Prostate gland (tissue), 2 donors: ENCODE measurements around the gene UPK3B. TPM values are rescaled to one million over a fixed set of nuclear protein-coding genes. Genes with fewer than 3 reads are reported as not detected.
"Not testable (repeated sequence)": the region's sequence is repeated elsewhere in the genome, so short reads cannot be mapped to it uniquely, and the experiment has no call there.

Experiments used
- DNase-seq: peaks from one replicate; pipeline ENCODE4 v3.0.0-alpha.2; 2019; ENCODE audit warnings: low spot score
- H3K27ac ChIP-seq, 2 donors: fragments of 200-600 bp; sonication (generic); 2 replicates each; pipeline ENCODE4 v1.5.1; 2017 to 2019
- H3K27me3 ChIP-seq: fragments of 200-600 bp; sonication (generic); replicated peaks from 2 replicates; pipeline ENCODE4 v1.5.1; 2019; ENCODE audit not compliant: insufficient read depth
- H3K36me3 ChIP-seq, 2 donors: fragments of 200-600 bp; sonication (generic); 1 replicate in 1 of 2; 2 replicates in 1 of 2; pipeline versions ENCODE4 v1.5.1 to v1.8.1; 2017 to 2019
- H3K4me1 ChIP-seq: fragments of 200-600 bp; sonication (generic); replicated peaks from 2 replicates; pipeline ENCODE4 v1.5.1; 2019
- H3K4me3 ChIP-seq, 2 donors: fragments of 200-600 bp; sonication (generic); 2 replicates each; pipeline ENCODE4 v1.5.1; 2017 to 2019
- H3K9me3 ChIP-seq: fragments of 200-600 bp; sonication (generic); 2 replicates; pipeline ENCODE4 v1.5.1; 2017
- CTCF ChIP-seq, 4 experiments: fragments of 200-600 bp in 2 of 4; fragments of 450-650 bp in 2 of 4; sonication (generic) in 2 of 4; IDR thresholded peaks; 1 replicate in 3 of 4; 2 replicates in 1 of 4; pipeline ENCODE4 v1.5.1; 2016 to 2019; ENCODE audit warnings: antibody characterized with exemption in 4 of 4, mild to moderate bottlenecking in 2 of 4, moderate library complexity in 2 of 4
- POLR2A ChIP-seq: fragments of 450-650 bp; IDR thresholded peaks from one replicate; pipeline ENCODE4 v1.6.1; 2016; ENCODE audit warnings: antibody characterized with exemption, mild to moderate bottlenecking
- POLR2AphosphoS5 ChIP-seq: sonication (generic); formaldehyde crosslinking; IDR thresholded peaks from one replicate; pipeline ENCODE4 v1.6.1; 2017; ENCODE audit warnings: antibody characterized with exemption
- WGBS: methylation state at CpG from one replicate; pipeline ENCODE4 v1.1.5; 2018; 5-methylcytosine and 5-hydroxymethylcytosine counted together
- intact Hi-C: fragments of 100-400 bp; cut with DNase I; formaldehyde crosslinking; loops from one replicate; pipeline ENCODE4 v1.14.2; 2022
- total RNA-seq, 2 donors: library from RNA; depleted of rRNA; stranded (reverse); fragments of >200 nt; gene quantifications; one replicate each; pipeline ENCODE4 v1.1.0, GENCODE V29; 2016

Gene UPK3B
- total RNA-seq, 2 donors from 2014 or later: 6.6 to 13.5 TPM

DNA sequence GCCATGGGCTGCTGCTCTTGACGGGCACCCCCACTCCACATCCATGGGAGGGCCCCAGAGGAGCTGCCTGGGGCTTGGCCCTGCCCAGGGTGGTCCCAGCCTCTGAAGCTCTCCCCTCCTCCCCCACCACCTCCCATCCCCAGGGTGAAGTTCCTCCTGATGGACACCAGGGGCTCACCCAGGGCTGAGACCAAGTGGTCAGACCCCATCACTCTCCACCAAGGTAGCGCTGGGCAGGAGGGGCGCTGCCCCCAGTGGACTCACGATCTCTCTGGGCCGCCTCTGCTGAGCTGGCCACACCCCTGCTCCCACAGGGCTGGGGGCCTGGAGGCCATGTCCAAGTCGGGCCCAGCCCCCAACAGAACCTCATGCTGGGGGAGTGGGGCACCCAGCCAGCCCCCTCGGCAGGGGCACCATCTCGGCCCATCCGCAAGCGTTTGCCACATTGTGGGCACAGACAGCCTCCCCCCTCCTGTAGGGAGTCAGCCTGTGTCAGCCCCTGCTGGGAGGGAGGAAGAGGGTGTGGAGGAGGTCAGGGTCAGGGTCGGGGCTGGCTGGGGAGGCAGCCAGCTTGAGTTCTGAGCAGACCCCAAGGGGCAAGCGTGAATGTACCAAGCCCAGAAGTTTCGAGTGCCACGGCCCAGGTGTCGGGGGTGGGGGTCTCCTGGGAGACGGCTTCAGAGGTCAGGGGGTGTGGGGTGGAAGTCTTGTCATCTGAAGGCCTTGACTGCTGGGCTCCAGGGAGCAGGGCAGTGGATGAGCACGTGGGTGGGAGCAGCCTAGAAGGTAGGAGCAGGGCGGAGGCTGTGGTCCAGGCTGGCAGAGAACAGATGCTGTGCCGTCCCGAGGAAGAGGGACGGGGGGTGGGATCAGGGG is 2.8 kb downstream of the UPK3B start:
- Histone ChIP-seq H3K4me1 (no peaks in the 10 kb centered on the region), H3K4me3 (no peak overlapping the region), H3K27me3 (no peaks in the 10 kb centered on the region), H3K9me3 (no peaks in the 10 kb centered on the region), H3K27ac (no peak overlapping the region), H3K36me3 (no peaks in the 10 kb centered on the region)
- WGBS: 63% methylated on average over 17 of the region's 21 CpGs
- intact Hi-C loops: no loop called here
- DNase-seq: no peak
- no peak for TF ChIP-seq POLR2A
- no peak for TF ChIP-seq CTCF (IDR thresholded peaks at IDR 0.05)
- TF ChIP-seq POLR2AphosphoS5: no peak

DNA sequence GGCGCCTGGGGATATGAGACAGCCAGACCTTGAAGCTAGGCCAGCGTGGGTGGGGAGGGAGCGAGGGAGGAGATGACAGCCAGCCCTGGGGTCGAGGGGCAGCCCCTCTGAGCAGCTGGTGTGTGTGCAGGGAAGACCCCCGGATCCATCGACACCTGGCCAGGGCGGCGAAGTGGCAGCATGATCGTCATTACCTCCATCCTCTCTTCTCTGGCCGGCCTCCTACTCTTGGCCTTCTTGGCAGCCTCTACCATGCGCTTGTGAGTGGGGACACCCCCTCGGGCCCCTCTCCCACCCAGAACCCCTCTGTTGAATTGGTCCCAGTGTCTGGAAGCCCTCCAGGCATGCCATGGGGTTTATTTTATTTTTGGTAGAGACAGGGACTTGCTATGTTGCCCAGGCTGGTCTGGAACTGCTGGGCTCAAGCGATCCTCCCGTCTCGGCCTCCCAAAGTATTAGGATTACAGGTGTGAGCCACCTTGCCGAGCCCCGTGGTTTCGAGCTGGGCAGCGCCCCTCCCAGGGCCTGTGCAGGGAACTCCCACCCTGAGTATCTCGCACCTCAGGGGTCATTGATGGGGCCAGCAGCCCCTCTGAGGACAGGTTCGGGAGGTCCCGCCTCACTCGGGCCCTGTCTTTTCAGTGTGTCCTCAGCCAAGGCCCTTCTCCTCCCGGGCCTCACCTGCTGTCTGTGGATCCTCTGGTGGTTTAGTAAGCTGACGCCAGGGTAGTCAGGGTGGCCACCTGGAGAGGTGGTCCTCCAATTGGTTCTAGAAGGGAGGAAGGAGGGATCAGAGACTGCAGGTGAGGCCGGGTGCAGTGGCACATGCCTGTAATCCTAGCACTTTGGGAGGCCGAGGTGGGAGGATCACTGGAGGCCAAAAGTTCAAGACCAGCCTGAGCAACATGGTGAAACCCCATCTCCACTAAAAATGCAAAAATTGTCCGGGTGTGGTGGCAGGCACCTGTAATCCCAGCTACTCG is 3.8 kb downstream of the UPK3B start:
- DNase-seq: no peak

GRCh38 chr7:76514926-76515771 is 4.8 kb downstream of the UPK3B start:
- intact Hi-C loops: no loop called here
- DNase-seq: no peak
- no peaks in the 10 kb centered on the region for H3K9me3 ChIP-seq
- H3K27me3 ChIP-seq: no peaks in the 10 kb centered on the region
- H3K4me1 ChIP-seq: no peaks in the 10 kb centered on the region
- no peak for TF ChIP-seq CTCF (IDR thresholded peaks at IDR 0.05)
- TF ChIP-seq POLR2A: no peak
- TF ChIP-seq POLR2AphosphoS5: no peak
- no peak overlapping the region for H3K4me3 ChIP-seq
- no peaks in the 10 kb centered on the region for H3K36me3 ChIP-seq
- H3K27ac ChIP-seq: no peak overlapping the region
- WGBS: 88% methylated on average over 16 of the region's 16 CpGs

More for the DNA sequence above, 3.8 kb downstream of the UPK3B start:
- H3K4me1 ChIP-seq: no peaks in the 10 kb centered on the region
- 90% methylated on average over 29 of the region's 29 CpGs for WGBS
- H3K4me3 ChIP-seq: no peak overlapping the region
- no peaks in the 10 kb centered on the region for H3K9me3 ChIP-seq
- no peaks in the 10 kb centered on the region for H3K36me3 ChIP-seq
- no peak for TF ChIP-seq CTCF (IDR thresholded peaks at IDR 0.05)
- H3K27ac ChIP-seq: no peak overlapping the region
- intact Hi-C loops: no loop called here
- H3K27me3 ChIP-seq: no peaks in the 10 kb centered on the region

DNA sequence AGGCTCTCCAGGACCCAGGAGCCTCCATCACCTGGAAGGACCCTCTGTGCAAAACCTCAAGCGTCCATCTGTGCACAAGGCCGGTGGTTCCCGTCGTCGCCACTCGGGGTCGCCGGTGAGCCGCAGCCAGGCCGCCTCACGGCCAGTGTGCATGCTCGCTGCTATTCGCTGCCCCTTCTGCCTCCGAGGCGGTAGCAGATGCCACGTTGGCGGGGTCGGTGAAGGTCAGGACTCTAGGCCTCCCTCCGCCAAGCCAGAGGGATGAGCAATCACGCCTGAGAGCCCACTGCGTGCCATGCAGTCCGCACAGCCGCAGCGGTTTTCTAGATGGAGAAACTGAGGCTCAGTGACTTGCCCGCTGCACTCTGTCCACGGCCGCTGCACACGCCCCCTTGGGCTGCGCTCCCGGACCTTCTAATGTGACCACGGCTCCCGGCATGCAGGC is 5.7 kb downstream of the UPK3B start:
- H3K9me3 ChIP-seq: no peaks in the 10 kb centered on the region
- WGBS: 11% methylated on average over 30 of the region's 32 CpGs
- no peaks in the 10 kb centered on the region for H3K36me3 ChIP-seq
- peak; percentile 34 for DNase-seq
- H3K4me3 ChIP-seq: no peak overlapping the region
- no peak overlapping the region for H3K27ac ChIP-seq
- TF ChIP-seq POLR2A (no peak), POLR2AphosphoS5 (no peak), CTCF (IDR thresholded peaks at IDR 0.05) (peak in 2 of 4 experiments; percentile 66 to 89)
- H3K4me1 ChIP-seq: no peaks in the 10 kb centered on the region
- intact Hi-C loops: no loop called here
- H3K27me3 ChIP-seq: no peaks in the 10 kb centered on the region

DNA sequence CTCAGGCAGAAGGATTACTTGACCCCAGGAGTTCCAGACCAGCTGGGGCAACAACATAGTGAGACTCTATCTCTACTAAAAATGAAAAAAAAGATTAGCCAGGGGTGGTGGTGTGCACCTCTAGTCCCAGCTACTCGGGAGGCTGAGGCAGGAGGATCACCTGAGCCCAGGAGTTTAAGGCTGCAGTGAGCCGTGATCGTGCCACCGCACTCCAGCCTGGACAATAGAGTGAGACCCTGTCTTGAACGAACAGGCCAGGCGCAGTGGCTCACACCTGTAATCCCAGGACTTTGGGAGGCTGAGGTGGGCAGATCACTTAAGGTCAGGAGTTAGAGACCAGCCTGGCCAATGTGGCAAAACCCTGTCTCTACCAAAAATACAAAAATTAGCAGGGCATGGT is 6.6 kb downstream of the UPK3B start:
- H3K4me1 ChIP-seq, H3K27ac ChIP-seq, H3K27me3 ChIP-seq, intact Hi-C loops, H3K4me3 ChIP-seq, DNase-seq, H3K9me3 ChIP-seq, H3K36me3 ChIP-seq: not testable (repeated sequence)
- WGBS: 96% methylated on average over 6 of the region's 6 CpGs

DNA sequence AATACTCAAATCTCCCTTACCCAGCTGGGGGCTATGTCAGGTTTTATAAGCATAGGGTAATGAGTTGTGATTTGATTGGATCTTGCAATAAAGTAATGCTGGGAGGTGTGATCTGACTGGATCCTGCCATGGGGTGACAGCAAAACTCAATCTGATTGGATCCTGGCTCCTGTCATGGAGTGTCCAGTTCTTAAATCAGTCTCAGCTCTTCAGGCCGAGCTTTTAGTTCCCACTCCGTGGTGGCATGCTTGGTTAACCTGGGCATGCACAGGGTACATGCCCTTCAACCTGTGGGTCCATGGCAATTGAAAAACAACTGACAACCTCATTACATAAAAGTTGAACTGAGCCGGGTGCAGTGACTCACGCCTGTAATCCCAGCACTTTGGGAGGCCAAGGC is 15.8 kb downstream of the UPK3B start:
- H3K27ac ChIP-seq, intact Hi-C loops, H3K36me3 ChIP-seq, H3K4me1 ChIP-seq, H3K9me3 ChIP-seq, H3K27me3 ChIP-seq, DNase-seq, H3K4me3 ChIP-seq: not testable (repeated sequence)
- 89% methylated on average over 2 of the region's 4 CpGs for WGBS

DNA sequence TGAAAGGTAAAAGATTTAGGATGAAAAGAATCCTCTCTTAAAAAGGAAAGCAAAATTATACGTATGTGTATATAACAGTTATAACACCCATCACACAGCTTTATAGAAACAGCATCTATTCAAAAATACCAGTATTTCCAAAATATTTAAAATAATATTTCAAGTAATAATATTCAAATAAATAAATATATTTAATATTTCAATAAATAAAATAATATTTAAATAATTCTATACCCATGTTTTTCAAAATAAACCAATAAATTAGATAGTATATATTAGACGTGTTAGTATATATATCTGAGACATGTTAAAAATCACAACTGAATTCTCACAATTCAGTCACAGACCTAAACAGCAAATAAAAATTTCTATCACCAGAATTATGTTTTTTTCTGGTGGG is 21.3 kb downstream of the UPK3B start:
- H3K27me3 ChIP-seq, DNase-seq, H3K9me3 ChIP-seq, H3K4me1 ChIP-seq, H3K27ac ChIP-seq, H3K4me3 ChIP-seq, intact Hi-C loops, H3K36me3 ChIP-seq: not testable (repeated sequence)
- 88% methylated on average over 2 of the region's 2 CpGs for WGBS
